Endothelial cell of umbilical vein (primary cell): ENCODE results near the gene MOGAT3. TPM values are rescaled to one million over a fixed set of nuclear protein-coding genes. Genes with fewer than 3 reads are reported as not detected.

Source experiments
- BruUV-seq: library from RNA; stranded (reverse); fragments of 400-500 nt; replicated peaks from 2 replicates; lab custom pipeline; 2021; lab: Mats Ljungman, UMichigan
- CTCF ChIA-PET: fragments of 300-600, 350-600 bp; sonication (Branson Sonifier 250); formaldehyde crosslinking; loops from one replicate; lab custom pipeline; 2021; ENCODE audit warnings: antibody characterized with exemption, inconsistent platforms; lab: Charles Lee
- POLR2A ChIA-PET: fragments of 300-600, 350-600 bp; sonication (Branson Sonifier 250); formaldehyde crosslinking; loops from one replicate; lab custom pipeline; 2021; ENCODE audit warnings: antibody characterized with exemption, inconsistent platforms; lab: Charles Lee
- DNase-seq: peaks from one replicate; pipeline ENCODE4 v3.0.0-alpha.2; 2011; ENCODE audit warnings: low read depth, low spot score
- FAIRE-seq: peaks from 2 replicates; lab custom pipeline; 2011; peaks lifted over from hg19 to GRCh38; lab: Jason Lieb, UNC
- H2AFZ ChIP-seq: 2 replicates; pipeline ENCODE4 v1.6.0; 2012; ENCODE audit warnings: low read depth, low read length, control low read depth, inconsistent platforms
- H3K27ac ChIP-seq: 2 replicates; pipeline ENCODE4 v1.5.1; 2011; ENCODE audit warnings: low read depth, mild to moderate bottlenecking, control low read depth, low read length, moderate library complexity; ENCODE audit not compliant: insufficient read depth
- H3K27me3 ChIP-seq, 2 experiments: 2 replicates each; pipeline versions ENCODE4 v1.6.0 to v1.6.1; 2011; ENCODE audit warnings: low read length in 2 of 2, mixed read lengths in 1 of 2; ENCODE audit not compliant: control insufficient read depth in 2 of 2, insufficient read depth in 2 of 2
- H3K36me3 ChIP-seq, 2 experiments: 2 replicates in 1 of 2; 3 replicates in 1 of 2; pipeline ENCODE4 v1.5.1; 2011; ENCODE audit warnings: low read length in 2 of 2, mild to moderate bottlenecking in 1 of 2, moderate library complexity in 1 of 2; ENCODE audit not compliant: control insufficient read depth in 2 of 2, insufficient read depth in 2 of 2; ENCODE audit errors: extremely low read depth in 1 of 2
- H3K4me1 ChIP-seq: 3 replicates; pipeline ENCODE4 v1.5.1; 2011; ENCODE audit warnings: mild to moderate bottlenecking, low read length; ENCODE audit not compliant: control insufficient read depth, insufficient read depth; ENCODE audit errors: extremely low read depth
- H3K4me2 ChIP-seq: 2 replicates; pipeline ENCODE4 v1.6.1; 2011; ENCODE audit warnings: low read length, control low read depth, mixed read lengths; ENCODE audit not compliant: insufficient read depth
- H3K4me3 ChIP-seq, 3 experiments: fragments of 200-600 bp in 1 of 3; sonication (generic), shearing (Covaris generic) in 1 of 3; replicated peaks in 1 of 3; 2 replicates each; pipeline ENCODE4 v1.5.1; 2011 to 2016; ENCODE audit warnings: control low read depth in 3 of 3, low read length in 3 of 3, mild to moderate bottlenecking in 2 of 3, inconsistent platforms in 1 of 3, low read depth in 1 of 3, moderate library complexity in 1 of 3; ENCODE audit not compliant: insufficient read depth in 1 of 3
- H3K79me2 ChIP-seq: 2 replicates; pipeline ENCODE4 v1.6.0; 2012; ENCODE audit warnings: low read length, inconsistent platforms; ENCODE audit not compliant: control insufficient read depth, insufficient read depth
- H3K9ac ChIP-seq: replicated peaks from 2 replicates; pipeline ENCODE3; 2011; ENCODE audit warnings: low read length, control low read depth; ENCODE audit not compliant: insufficient read depth; ENCODE audit errors: extremely low read depth
- H3K9me1 ChIP-seq: replicated peaks from 3 replicates; pipeline ENCODE4 v1.6.0; 2011; ENCODE audit warnings: mild to moderate bottlenecking, low read length; ENCODE audit not compliant: control insufficient read depth, insufficient read depth; ENCODE audit errors: extremely low read depth
- H3K9me3 ChIP-seq: replicated peaks from 2 replicates; pipeline ENCODE4 v1.5.1; 2012; ENCODE audit warnings: low read length, inconsistent platforms; ENCODE audit not compliant: control insufficient read depth, insufficient read depth
- H4K20me1 ChIP-seq: replicated peaks from 2 replicates; pipeline ENCODE3; 2011; ENCODE audit warnings: mild to moderate bottlenecking, low read length; ENCODE audit not compliant: control insufficient read depth, insufficient read depth; ENCODE audit errors: extremely low read depth
- CTCF ChIP-seq, 2 donors: IDR thresholded peaks; 1 replicate in 1 of 2; 2 replicates in 1 of 2; pipeline ENCODE4 v1.5.1; 2011; ENCODE audit warnings: low read length in 2 of 2, mild to moderate bottlenecking in 2 of 2, moderate library complexity in 2 of 2, control low read depth in 1 of 2, inconsistent platforms in 1 of 2, low read depth in 1 of 2; ENCODE audit not compliant: insufficient read depth in 1 of 2; ENCODE audit errors: extremely low read depth in 1 of 2
- EZH2 ChIP-seq: IDR thresholded peaks from 2 replicates; pipeline ENCODE4 v1.6.1; 2012; ENCODE audit warnings: borderline replicate concordance, low read depth, mild to moderate bottlenecking, moderate library complexity, low read length, inconsistent platforms; ENCODE audit not compliant: severe bottlenecking
- FOS ChIP-seq: IDR thresholded peaks from 2 replicates; pipeline ENCODE4 v1.6.1; 2011; ENCODE audit warnings: mild to moderate bottlenecking, low read length, moderate library complexity, borderline replicate concordance; ENCODE audit not compliant: insufficient read depth
- GATA2 ChIP-seq: IDR thresholded peaks from 2 replicates; pipeline ENCODE4 v1.7.0; 2011; ENCODE audit warnings: low read depth, mild to moderate bottlenecking, moderate library complexity, mixed read lengths, low read length; ENCODE audit not compliant: insufficient read length, insufficient read depth
- JUN ChIP-seq: IDR thresholded peaks from 2 replicates; pipeline ENCODE4 v1.6.1; 2011; ENCODE audit warnings: borderline replicate concordance, low read depth; ENCODE audit not compliant: insufficient read length, insufficient read depth
- MAX ChIP-seq: IDR thresholded peaks from 2 replicates; pipeline ENCODE4 v1.6.1; 2011; ENCODE audit not compliant: insufficient read depth, insufficient read length
- MYC ChIP-seq: IDR thresholded peaks from one replicate; pipeline ENCODE4 v1.6.1; 2011; ENCODE audit warnings: mild to moderate bottlenecking, low read depth, low read length
- POLR2A ChIP-seq: IDR thresholded peaks from 2 replicates; pipeline ENCODE4 v1.6.1; 2012; ENCODE audit warnings: low read depth, mild to moderate bottlenecking, control low read depth, low read length
- POLR2AphosphoS5 ChIP-seq: IDR thresholded peaks from 2 replicates; pipeline ENCODE4 v1.6.1; 2012; ENCODE audit warnings: low read depth, mild to moderate bottlenecking, control low read depth, low read length, moderate library complexity; ENCODE audit not compliant: insufficient read depth
- dilution Hi-C: fragments of 300-500 bp; cut with MboI; formaldehyde crosslinking; loops from one replicate; pipeline ENCODE4 v1.15.0; 2019; ENCODE audit warnings: low sequenced_read_pairs; ENCODE audit not compliant: extremely low pct_ligation_motif_present
- intact Hi-C: fragments of 100-400 bp; cut with micrococcal nuclease; formaldehyde crosslinking; loops from one replicate; pipeline ENCODE4 v1.10.0; 2022
- polyA plus RNA-seq, 4 experiments: library from polyadenylated mRNA; depleted of rRNA in 3 of 4; stranded (reverse) in 3 of 4; unstranded in 1 of 4; fragments of >200 nt; gene quantifications; 2 replicates each; pipeline versions ENCODE4 v1.2.1 to v1.2.3, GENCODE V29; 2011 to 2012; ENCODE audit warnings: missing spikeins in 1 of 4
- total RNA-seq: library from RNA; stranded (reverse); gene quantifications from 2 replicates; pipeline ENCODE4 v1.2.3, GENCODE V29; 2021

MOGAT3 gene
- total and polyA plus RNA-seq, 2 donors (not counting 3 experiments of a cell fraction or from before 2014, with no cell fraction given) = not detected

GRCh38 chr7:101241015-101241363, 40.2 kb upstream of the MOGAT3 start:
- Histone ChIP-seq H3K9me3 (no peaks in the 10 kb centered on the region), H4K20me1 (no peaks in the 10 kb centered on the region), H3K79me2 (peaks cover 24% of the 10 kb centered on the region), H3K9me1 (no peaks in the 10 kb centered on the region), H3K4me1 (peaks cover 43% of the 10 kb centered on the region), H3K27ac (no peak overlapping the region), H2AFZ (no peak overlapping the region), H3K27me3 (no peaks in the 10 kb centered on the region), H3K4me2 (no peak overlapping the region), H3K4me3 (no peak overlapping the region), H3K9ac (no peak overlapping the region), H3K36me3 (peaks cover 0 to 16% of the 10 kb centered on the region in 2 experiments)
- dilution Hi-C loops = no loop called here
- DNase-seq (no peak), FAIRE-seq (no peak)
- POLR2A ChIA-PET = no interaction called here
- no TSS peak for BruUV-seq
- intact Hi-C loops = no loop called here
- CTCF ChIA-PET = interaction anchor here (1.3 kb wide), 2 partner anchors 23 to 97 kb away, joined by 3 to 6 read pairs; partner anchors contain the start of genes PLOD3 and ZNHIT1
- no peak for TF ChIP-seq EZH2
- TF ChIP-seq MAX = no peak
- no peak for TF ChIP-seq JUN
- TF ChIP-seq FOS = no peak
- no peak for TF ChIP-seq POLR2AphosphoS5
- no peak for TF ChIP-seq CTCF (IDR thresholded peaks at IDR 0.05; ENCODE audit: extremely low read depth in 1 of 2, insufficient read depth in 1 of 2, low read depth in 1 of 2, low read length in 2 of 2)
- no peak for TF ChIP-seq MYC
- TF ChIP-seq POLR2A = no peak
- no peak for TF ChIP-seq GATA2
